Measurements from ENCODE around the gene CACYBP. TPM values are rescaled to one million over a fixed set of nuclear protein-coding genes. Genes with fewer than 3 reads are reported as not detected.

CACYBP gene
- total and polyA plus RNA-seq, 2 of the 13 experiments (the other 11 are each of a cell fraction or from before 2014, with no cell fraction given) = 18.4 to 183 TPM

DNA sequence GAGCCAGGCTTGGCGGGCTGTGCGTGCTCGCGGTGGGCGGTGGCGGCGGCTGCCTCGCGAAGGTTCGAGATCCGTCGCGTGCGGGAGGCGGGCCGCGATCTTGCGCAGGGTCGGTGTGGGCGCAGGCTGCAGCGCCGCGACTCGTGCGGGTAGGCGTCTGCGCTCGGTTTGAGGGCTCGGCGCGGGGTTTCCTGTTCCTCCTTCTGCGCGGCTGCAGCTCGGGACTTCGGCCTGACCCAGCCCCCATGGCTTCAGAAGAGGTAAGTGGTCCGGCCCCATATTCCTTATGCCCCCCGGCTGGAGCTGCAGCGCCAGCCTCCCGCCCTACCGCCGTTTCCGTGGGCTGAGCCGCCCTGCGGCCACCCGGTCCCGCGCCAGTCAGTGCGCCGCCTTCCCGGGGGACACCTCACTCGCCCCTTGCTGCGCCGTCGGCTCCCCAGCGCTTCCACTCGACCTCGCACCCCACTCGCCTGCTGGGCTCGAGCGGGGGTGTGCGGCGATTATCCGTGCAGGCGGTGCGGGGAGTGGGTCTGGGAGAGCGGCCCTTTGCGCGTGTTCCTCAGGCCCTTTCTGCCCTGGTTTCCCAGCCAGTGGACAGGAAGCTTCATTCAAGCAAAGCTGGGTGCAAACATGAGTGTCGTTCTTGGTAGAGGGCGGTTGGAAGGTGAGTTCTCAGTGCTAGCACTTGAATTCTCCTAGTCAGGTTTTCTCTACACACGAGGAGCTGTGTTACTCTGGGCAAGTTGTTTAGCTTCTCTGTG, at the start of gene CACYBP (continued):
- TF ChIP-seq, protein P1, sequence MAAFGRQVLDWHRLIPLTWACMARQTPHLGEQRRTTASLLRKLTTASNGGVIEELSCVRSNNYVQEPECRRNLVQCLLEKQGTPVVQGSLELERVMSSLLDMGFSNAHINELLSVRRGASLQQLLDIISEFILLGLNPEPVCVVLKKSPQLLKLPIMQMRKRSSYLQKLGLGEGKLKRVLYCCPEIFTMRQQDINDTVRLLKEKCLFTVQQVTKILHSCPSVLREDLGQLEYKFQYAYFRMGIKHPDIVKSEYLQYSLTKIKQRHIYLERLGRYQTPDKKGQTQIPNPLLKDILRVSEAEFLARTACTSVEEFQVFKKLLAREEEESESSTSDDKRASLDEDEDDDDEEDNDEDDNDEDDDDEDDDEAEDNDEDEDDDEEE (CRISPR knock-in tag; IDR thresholded peaks at IDR 0.05) = peak; percentile 77
- TF ChIP-seq ZNF607 (CRISPR knock-in tag; IDR thresholded peaks at IDR 0.05; ENCODE audit: borderline replicate concordance) (peak; percentile 73), FLYWCH1 (CRISPR knock-in tag; IDR thresholded peaks at IDR 0.05) (0 out of 2 replicates have a peak, but pooled peaks have one; percentile 38), ZNF549 (CRISPR knock-in tag; IDR thresholded peaks at IDR 0.05) (no peak), GPN1 (CRISPR knock-in tag; IDR thresholded peaks at IDR 0.05; ENCODE audit: borderline replicate concordance) (no peak; the same call in 1 of the 2 replicates), SRSF1 (optimal IDR thresholded peaks at IDR 0.05; ENCODE audit: low read depth, low read length) (peak; percentile 42), ZNF557 (CRISPR knock-in tag; IDR thresholded peaks at IDR 0.05) (peak; percentile 80; the same call in 1 of the 2 replicates), KLF6 (CRISPR knock-in tag; IDR thresholded peaks at IDR 0.05) (peak; percentile 89), ZNF747 (CRISPR knock-in tag; IDR thresholded peaks at IDR 0.05; ENCODE audit: borderline replicate concordance) (peak; percentile 97), MBD4 (IDR thresholded peaks at IDR 0.05; ENCODE audit: borderline replicate concordance, low read length) (no peak), FOXA1 (IDR thresholded peaks at IDR 0.05) (no peak), FOXA1 (CRISPR knock-in tag; IDR thresholded peaks at IDR 0.05) (0 out of 2 replicates have a peak, but pooled peaks have one; percentile 7), ZNF432 (CRISPR knock-in tag; IDR thresholded peaks at IDR 0.05; ENCODE audit: borderline replicate concordance) (no peak), ZNF652 (CRISPR knock-in tag; IDR thresholded peaks at IDR 0.05; ENCODE audit: borderline replicate concordance, low read depth) (no peak), ZC3H4 (CRISPR knock-in tag; IDR thresholded peaks at IDR 0.05; ENCODE audit: borderline replicate concordance) (no peak), NR2C2 (CRISPR knock-in tag; IDR thresholded peaks at IDR 0.05; ENCODE audit: borderline replicate concordance) (no peak; the same call in 1 of the 2 replicates)
- TF ChIP-seq, protein P2, sequence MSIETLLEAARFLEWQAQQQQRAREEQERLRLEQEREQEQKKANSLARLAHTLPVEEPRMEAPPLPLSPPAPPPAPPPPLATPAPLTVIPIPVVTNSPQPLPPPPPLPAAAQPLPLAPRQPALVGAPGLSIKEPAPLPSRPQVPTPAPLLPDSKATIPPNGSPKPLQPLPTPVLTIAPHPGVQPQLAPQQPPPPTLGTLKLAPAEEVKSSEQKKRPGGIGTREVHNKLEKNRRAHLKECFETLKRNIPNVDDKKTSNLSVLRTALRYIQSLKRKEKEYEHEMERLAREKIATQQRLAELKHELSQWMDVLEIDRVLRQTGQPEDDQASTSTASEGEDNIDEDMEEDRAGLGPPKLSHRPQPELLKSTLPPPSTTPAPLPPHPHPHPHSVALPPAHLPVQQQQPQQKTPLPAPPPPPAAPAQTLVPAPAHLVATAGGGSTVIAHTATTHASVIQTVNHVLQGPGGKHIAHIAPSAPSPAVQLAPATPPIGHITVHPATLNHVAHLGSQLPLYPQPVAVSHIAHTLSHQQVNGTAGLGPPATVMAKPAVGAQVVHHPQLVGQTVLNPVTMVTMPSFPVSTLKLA (IDR thresholded peaks at IDR 0.05) = no peak
- TF ChIP-seq, protein P3, sequence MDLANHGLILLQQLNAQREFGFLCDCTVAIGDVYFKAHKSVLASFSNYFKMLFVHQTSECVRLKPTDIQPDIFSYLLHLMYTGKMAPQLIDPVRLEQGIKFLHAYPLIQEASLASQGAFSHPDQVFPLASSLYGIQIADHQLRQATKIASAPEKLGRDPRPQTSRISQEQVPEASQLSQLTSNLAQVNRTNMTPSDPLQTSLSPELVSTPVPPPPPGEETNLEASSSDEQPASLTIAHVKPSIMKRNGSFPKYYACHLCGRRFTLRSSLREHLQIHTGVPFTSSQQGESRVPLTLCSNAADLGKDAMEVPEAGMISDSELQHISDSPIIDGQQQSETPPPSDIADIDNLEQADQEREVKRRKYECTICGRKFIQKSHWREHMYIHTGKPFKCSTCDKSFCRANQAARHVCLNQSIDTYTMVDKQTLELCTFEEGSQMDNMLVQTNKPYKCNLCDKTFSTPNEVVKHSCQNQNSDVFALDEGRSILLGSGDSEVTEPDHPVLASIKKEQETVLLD (CRISPR knock-in tag; IDR thresholded peaks at IDR 0.05; ENCODE audit: low read depth) = peak; percentile 58
- TF ChIP-seq, protein P4, sequence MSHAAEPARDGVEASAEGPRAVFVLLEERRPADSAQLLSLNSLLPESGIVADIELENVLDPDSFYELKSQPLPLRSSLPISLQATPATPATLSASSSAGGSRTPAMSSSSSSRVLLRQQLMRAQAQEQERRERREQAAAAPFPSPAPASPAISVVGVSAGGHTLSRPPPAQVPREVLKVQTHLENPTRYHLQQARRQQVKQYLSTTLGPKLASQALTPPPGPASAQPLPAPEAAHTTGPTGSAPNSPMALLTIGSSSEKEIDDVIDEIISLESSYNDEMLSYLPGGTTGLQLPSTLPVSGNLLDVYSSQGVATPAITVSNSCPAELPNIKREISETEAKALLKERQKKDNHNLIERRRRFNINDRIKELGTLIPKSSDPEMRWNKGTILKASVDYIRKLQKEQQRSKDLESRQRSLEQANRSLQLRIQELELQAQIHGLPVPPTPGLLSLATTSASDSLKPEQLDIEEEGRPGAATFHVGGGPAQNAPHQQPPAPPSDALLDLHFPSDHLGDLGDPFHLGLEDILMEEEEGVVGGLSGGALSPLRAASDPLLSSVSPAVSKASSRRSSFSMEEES (CRISPR knock-in tag; IDR thresholded peaks at IDR 0.05) = no peak
- TF ChIP-seq, protein P5, sequence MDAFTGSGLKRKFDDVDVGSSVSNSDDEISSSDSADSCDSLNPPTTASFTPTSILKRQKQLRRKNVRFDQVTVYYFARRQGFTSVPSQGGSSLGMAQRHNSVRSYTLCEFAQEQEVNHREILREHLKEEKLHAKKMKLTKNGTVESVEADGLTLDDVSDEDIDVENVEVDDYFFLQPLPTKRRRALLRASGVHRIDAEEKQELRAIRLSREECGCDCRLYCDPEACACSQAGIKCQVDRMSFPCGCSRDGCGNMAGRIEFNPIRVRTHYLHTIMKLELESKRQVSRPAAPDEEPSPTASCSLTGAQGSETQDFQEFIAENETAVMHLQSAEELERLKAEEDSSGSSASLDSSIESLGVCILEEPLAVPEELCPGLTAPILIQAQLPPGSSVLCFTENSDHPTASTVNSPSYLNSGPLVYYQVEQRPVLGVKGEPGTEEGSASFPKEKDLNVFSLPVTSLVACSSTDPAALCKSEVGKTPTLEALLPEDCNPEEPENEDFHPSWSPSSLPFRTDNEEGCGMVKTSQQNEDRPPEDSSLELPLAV (CRISPR knock-in tag; conservative IDR thresholded peaks at IDR 0.05; ENCODE audit: low read depth) = 0 out of 2 replicates have a peak, but pooled peaks have one; percentile 78
- TF ChIP-seq, protein P6, sequence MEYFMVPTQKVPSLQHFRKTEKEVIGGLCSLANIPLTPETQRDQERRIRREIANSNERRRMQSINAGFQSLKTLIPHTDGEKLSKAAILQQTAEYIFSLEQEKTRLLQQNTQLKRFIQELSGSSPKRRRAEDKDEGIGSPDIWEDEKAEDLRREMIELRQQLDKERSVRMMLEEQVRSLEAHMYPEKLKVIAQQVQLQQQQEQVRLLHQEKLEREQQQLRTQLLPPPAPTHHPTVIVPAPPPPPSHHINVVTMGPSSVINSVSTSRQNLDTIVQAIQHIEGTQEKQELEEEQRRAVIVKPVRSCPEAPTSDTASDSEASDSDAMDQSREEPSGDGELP (IDR thresholded peaks at IDR 0.05; ENCODE audit: borderline replicate concordance, low read depth) = 0 out of 2 replicates have a peak, but pooled peaks have one; percentile 2

All from HepG2 (cell line).